D341Med (cell line): ENCODE data around the gene HSPE1.
"Not testable (repeated sequence)": the region's sequence is repeated elsewhere in the genome, so short reads cannot be mapped to it uniquely, and the experiment has no call there.

Experiments
- DNase-seq: peaks from one replicate; pipeline ENCODE4 v3.0.0; 2012; ENCODE audit warnings: low spot score

The HSPE1 gene

GRCh38 chr2:197499594-197500502, at the start of gene HSPE1, which contains the start of gene HSPD1:
TSS of gene HSPE1 (plus strand) at chr2:197500379. CDS start at chr2:197500437, 58 bp downstream.
TSS of gene HSPD1 (minus strand) at chr2:197499840. CDS start at chr2:197498848, 992 bp downstream.
- peak; percentile 95 for DNase-seq

GRCh38 chr2:197450465-197450864, 49.7 kb upstream of the HSPE1 start:
- DNase-seq = no peak

GRCh38 chr2:197450935-197451358, 49.2 kb upstream of the HSPE1 start:
- not testable (repeated sequence) for DNase-seq

- no peak for DNase-seq
These were observed 47.4 kb upstream of the HSPE1 start for GRCh38 chr2:197452754-197453122.

- DNase-seq = peak; percentile 95
These were observed 46.9 kb upstream of the HSPE1 start, which contains the start of gene COQ10B for GRCh38 chr2:197453123-197453913. TSS of gene COQ10B (plus strand) at chr2:197453552. CDS start at chr2:197453561, 9 bp downstream.

GRCh38 chr2:197453914-197454398, 46.2 kb upstream of the HSPE1 start:
- no peak for DNase-seq

GRCh38 chr2:197454923-197455322, 45.3 kb upstream of the HSPE1 start:
- no peak for DNase-seq

- no peak for DNase-seq
These were observed 44.8 kb upstream of the HSPE1 start for GRCh38 chr2:197455428-197455827.

- DNase-seq = no peak
These were observed 39.5 kb upstream of the HSPE1 start for GRCh38 chr2:197460649-197461048.

GRCh38 chr2:197461057-197461456, 39.1 kb upstream of the HSPE1 start:
- DNase-seq = no peak

GRCh38 chr2:197464175-197464574, 36.0 kb upstream of the HSPE1 start:
- DNase-seq = no peak

GRCh38 chr2:197472166-197472565, 28.0 kb upstream of the HSPE1 start:
- DNase-seq = no peak

GRCh38 chr2:197477797-197478196, 22.4 kb upstream of the HSPE1 start:
- no peak for DNase-seq

- no peak for DNase-seq
These were observed 19.8 kb upstream of the HSPE1 start for GRCh38 chr2:197480165-197481036.

- DNase-seq = not testable (repeated sequence)
These were observed 15.9 kb upstream of the HSPE1 start for GRCh38 chr2:197484248-197484647.

GRCh38 chr2:197486175-197486574, 14.0 kb upstream of the HSPE1 start:
- no peak for DNase-seq

- DNase-seq = no peak
These were observed 12.8 kb upstream of the HSPE1 start for GRCh38 chr2:197487385-197487784.

GRCh38 chr2:197495433-197496134, 4.6 kb upstream of the HSPE1 start:
- DNase-seq = no peak

GRCh38 chr2:197496695-197497094, 3.5 kb upstream of the HSPE1 start:
- DNase-seq = no peak

- DNase-seq = no peak
These were observed 2.9 kb upstream of the HSPE1 start for GRCh38 chr2:197497326-197497725.
